ENCODE data around the gene RAI2. TPM values are rescaled to one million over a fixed set of nuclear protein-coding genes. Genes with fewer than 3 reads are reported as not detected.

RAI2 gene
- total and polyA plus RNA-seq, 2 experiments from 2014 or later: 1.3 to 3.4 TPM

GRCh38 chrX:17813277-17813676 lies 47.8 kb downstream of the RAI2 start:
- H3K9me3 ChIP-seq (ENCODE audit: low read depth): no peaks in the 10 kb centered on the region
- H3K27me3 ChIP-seq: no peaks in the 10 kb centered on the region
- no peaks in the 10 kb centered on the region for H3K4me1 ChIP-seq (ENCODE audit: low read depth)
- no peak for DNase-seq (ENCODE audit: low read depth in 1 of 2, low spot score in 1 of 2)
- H3K27ac ChIP-seq: no peak overlapping the region
- no peak overlapping the region for H3K4me3 ChIP-seq
- H3K36me3 ChIP-seq: no peaks in the 10 kb centered on the region
- TF ChIP-seq, protein P1, sequence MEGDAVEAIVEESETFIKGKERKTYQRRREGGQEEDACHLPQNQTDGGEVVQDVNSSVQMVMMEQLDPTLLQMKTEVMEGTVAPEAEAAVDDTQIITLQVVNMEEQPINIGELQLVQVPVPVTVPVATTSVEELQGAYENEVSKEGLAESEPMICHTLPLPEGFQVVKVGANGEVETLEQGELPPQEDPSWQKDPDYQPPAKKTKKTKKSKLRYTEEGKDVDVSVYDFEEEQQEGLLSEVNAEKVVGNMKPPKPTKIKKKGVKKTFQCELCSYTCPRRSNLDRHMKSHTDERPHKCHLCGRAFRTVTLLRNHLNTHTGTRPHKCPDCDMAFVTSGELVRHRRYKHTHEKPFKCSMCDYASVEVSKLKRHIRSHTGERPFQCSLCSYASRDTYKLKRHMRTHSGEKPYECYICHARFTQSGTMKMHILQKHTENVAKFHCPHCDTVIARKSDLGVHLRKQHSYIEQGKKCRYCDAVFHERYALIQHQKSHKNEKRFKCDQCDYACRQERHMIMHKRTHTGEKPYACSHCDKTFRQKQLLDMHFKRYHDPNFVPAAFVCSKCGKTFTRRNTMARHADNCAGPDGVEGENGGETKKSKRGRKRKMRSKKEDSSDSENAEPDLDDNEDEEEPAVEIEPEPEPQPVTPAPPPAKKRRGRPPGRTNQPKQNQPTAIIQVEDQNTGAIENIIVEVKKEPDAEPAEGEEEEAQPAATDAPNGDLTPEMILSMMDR (IDR thresholded peaks at IDR 0.05; ENCODE audit: low read depth, low read length): no peak

- no peaks in the 10 kb centered on the region for H3K4me1 ChIP-seq (ENCODE audit: low read depth)
- no peaks in the 10 kb centered on the region for H3K27me3 ChIP-seq
- peak; percentile 7 to 27 for DNase-seq (ENCODE audit: low read depth in 1 of 2, low spot score in 1 of 2)
- H3K27ac ChIP-seq: no peak overlapping the region
- H3K4me3 ChIP-seq: no peak overlapping the region
- TF ChIP-seq, protein P1 (IDR thresholded peaks at IDR 0.05; ENCODE audit: low read depth, low read length): peak; percentile 47
- no peaks in the 10 kb centered on the region for H3K36me3 ChIP-seq
- no peaks in the 10 kb centered on the region for H3K9me3 ChIP-seq (ENCODE audit: low read depth)
Observed at GRCh38 chrX:17812763-17813162, 48.3 kb downstream of the RAI2 start.

GRCh38 chrX:17809984-17810383 lies 51.1 kb downstream of the RAI2 start:
- Histone ChIP-seq H3K4me1 (ENCODE audit: low read depth) (no peaks in the 10 kb centered on the region), H3K27ac (no peak overlapping the region), H3K4me3 (no peak overlapping the region), H3K27me3 (no peaks in the 10 kb centered on the region), H3K36me3 (no peaks in the 10 kb centered on the region), H3K9me3 (ENCODE audit: low read depth) (no peaks in the 10 kb centered on the region)
- no peak for DNase-seq (ENCODE audit: low read depth in 1 of 2, low spot score in 1 of 2)
- TF ChIP-seq, protein P1 (IDR thresholded peaks at IDR 0.05; ENCODE audit: low read depth, low read length): no peak

DNA sequence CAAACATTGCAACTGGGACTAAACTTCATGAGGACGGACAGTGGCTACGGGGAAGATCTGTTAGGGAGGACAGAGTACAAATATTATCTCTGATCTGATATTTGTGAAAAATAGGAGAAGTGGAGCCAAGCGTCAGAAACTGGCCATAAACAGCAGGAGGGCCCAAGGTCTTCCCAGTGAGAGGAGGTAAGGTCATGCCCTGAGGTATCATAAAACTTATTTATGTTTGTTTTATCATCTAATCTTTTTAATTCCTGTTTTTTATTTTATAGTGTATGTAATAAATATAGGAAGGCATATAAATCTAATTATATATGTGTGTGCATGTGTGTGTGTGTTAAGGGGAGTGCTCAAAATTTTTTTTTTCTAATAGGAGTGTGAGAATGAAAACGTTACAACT lies 51.8 kb downstream of the RAI2 start:
- Histone ChIP-seq H3K4me3 (no peak overlapping the region), H3K36me3 (no peaks in the 10 kb centered on the region), H3K27me3 (no peaks in the 10 kb centered on the region), H3K4me1 (ENCODE audit: low read depth) (no peaks in the 10 kb centered on the region), H3K27ac (no peak overlapping the region), H3K9me3 (ENCODE audit: low read depth) (no peaks in the 10 kb centered on the region)
- TF ChIP-seq, protein P1 (IDR thresholded peaks at IDR 0.05; ENCODE audit: low read depth, low read length): no peak
- no peak for DNase-seq (ENCODE audit: low read depth in 1 of 2, low spot score in 1 of 2)

DNA sequence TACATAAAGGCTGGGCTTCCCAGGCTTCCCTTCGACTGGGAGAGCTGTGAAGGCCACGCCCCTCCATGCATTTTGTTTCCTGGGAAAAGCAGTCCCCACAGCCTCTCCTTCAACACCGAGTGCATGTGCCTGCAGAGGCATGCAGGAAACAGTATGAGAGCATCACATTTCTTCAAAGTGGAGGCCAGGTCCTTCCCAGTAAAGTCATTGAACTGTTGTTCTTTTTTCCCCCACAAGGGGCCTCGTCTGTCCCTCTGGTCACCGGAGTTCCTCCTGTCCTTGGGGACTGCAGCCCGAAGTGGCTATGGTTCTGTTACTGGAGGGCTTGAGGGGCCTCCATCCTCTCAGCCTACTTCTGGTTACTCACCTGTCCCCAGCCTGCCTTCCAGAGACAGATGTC lies 56.0 kb downstream of the RAI2 start:
- H3K9me3 ChIP-seq (ENCODE audit: low read depth): no peaks in the 10 kb centered on the region
- TF ChIP-seq, protein P1 (IDR thresholded peaks at IDR 0.05; ENCODE audit: low read depth, low read length): no peak
- no peaks in the 10 kb centered on the region for H3K4me1 ChIP-seq (ENCODE audit: low read depth)
- no peak overlapping the region for H3K27ac ChIP-seq
- H3K27me3 ChIP-seq: no peaks in the 10 kb centered on the region
- DNase-seq (ENCODE audit: low read depth in 1 of 2, low spot score in 1 of 2): no peak
- no peaks in the 10 kb centered on the region for H3K36me3 ChIP-seq
- no peak overlapping the region for H3K4me3 ChIP-seq

GRCh38 chrX:17803449-17803848 lies 57.6 kb downstream of the RAI2 start:
- DNase-seq (ENCODE audit: low read depth in 1 of 2, low spot score in 1 of 2): no peak
- Histone ChIP-seq H3K27ac (no peak overlapping the region), H3K9me3 (ENCODE audit: low read depth) (no peaks in the 10 kb centered on the region), H3K36me3 (no peaks in the 10 kb centered on the region), H3K27me3 (no peaks in the 10 kb centered on the region), H3K4me3 (no peak overlapping the region), H3K4me1 (ENCODE audit: low read depth) (no peaks in the 10 kb centered on the region)
- TF ChIP-seq, protein P1 (IDR thresholded peaks at IDR 0.05; ENCODE audit: low read depth, low read length): no peak

Measured in cardiac muscle cell (in vitro differentiated cells and primary cell).